ENCODE measurements around the gene PTPRM. TPM values are rescaled to one million over a fixed set of nuclear protein-coding genes. Genes with fewer than 3 reads are reported as not detected.

Gene PTPRM
- total and polyA plus RNA-seq, 2 of the 8 experiments (the other 6 are each of a cell fraction or from before 2014, with no cell fraction given) = 4.1 to 7.0 TPM

DNA sequence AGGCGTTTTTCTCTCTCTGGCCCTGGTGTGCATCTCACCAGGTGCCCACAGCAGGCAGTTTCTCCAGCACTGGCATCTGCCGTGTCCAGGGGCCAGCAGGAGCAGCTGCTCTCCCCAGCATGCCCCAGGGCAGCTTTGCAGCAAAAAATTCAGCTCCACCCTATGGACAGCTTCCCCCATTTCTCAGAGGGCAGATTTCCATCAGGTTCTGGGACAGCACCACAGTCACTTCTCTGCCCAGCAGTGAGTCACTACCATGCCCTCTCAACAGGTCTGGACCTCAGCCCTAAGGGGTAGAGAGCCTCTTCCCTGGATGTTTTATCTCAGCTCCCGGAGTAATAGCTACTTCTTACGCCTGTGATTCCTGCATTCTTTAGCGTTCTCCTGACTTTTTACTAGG lies 871.9 kb downstream of the PTPRM start:
- POLR2A ChIA-PET (ENCODE audit: partially characterized antibody) = no interaction called here
- no peak overlapping the region for H2BK120ac ChIP-seq (replicated peaks; ENCODE audit: low read depth, low read length)
- TF ChIP-seq TEAD4 (IDR thresholded peaks at IDR 0.05; ENCODE audit: low read depth, low read length) (no peak), EP300 (IDR thresholded peaks at IDR 0.05; ENCODE audit: borderline replicate concordance in 1 of 2, low read depth in 2 of 2, low read length in 2 of 2) (no peak), CREB1 (IDR thresholded peaks at IDR 0.05) (no peak)
- TF ChIP-seq, protein P1, sequence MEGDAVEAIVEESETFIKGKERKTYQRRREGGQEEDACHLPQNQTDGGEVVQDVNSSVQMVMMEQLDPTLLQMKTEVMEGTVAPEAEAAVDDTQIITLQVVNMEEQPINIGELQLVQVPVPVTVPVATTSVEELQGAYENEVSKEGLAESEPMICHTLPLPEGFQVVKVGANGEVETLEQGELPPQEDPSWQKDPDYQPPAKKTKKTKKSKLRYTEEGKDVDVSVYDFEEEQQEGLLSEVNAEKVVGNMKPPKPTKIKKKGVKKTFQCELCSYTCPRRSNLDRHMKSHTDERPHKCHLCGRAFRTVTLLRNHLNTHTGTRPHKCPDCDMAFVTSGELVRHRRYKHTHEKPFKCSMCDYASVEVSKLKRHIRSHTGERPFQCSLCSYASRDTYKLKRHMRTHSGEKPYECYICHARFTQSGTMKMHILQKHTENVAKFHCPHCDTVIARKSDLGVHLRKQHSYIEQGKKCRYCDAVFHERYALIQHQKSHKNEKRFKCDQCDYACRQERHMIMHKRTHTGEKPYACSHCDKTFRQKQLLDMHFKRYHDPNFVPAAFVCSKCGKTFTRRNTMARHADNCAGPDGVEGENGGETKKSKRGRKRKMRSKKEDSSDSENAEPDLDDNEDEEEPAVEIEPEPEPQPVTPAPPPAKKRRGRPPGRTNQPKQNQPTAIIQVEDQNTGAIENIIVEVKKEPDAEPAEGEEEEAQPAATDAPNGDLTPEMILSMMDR (IDR thresholded peaks at IDR 0.05; ENCODE audit: control extremely low read depth in 1 of 3, insufficient read depth in 1 of 3, low read depth in 1 of 3, low read length in 3 of 3) = no peak

More for the DNA sequence above, 871.9 kb downstream of the PTPRM start:
- Histone ChIP-seq H3K4me1 (replicated peaks in 1 of 4; ENCODE audit: control insufficient read depth in 3 of 4, insufficient read depth in 4 of 4, low read length in 3 of 4) (no peaks in the 10 kb centered on the region), H2AK5ac (ENCODE audit: low read depth, low read length) (no peak overlapping the region), H3K4me2 (ENCODE audit: insufficient read depth in 1 of 2, low read depth in 2 of 2, low read length in 2 of 2) (no peak overlapping the region), H4K5ac (ENCODE audit: insufficient read length, low read depth, low read length) (no peak overlapping the region), H3K9me3 (ENCODE audit: insufficient read depth in 2 of 2, low read depth in 1 of 2, low read length in 1 of 2) (peaks cover 0 to 9% of the 10 kb centered on the region in 2 experiments; a peak in 1 of 4 replicates), H3K14ac (ENCODE audit: insufficient read length) (no peak overlapping the region), H2AFZ (ENCODE audit: low read length) (no peak overlapping the region), H3K9ac (replicated peaks in 1 of 4; ENCODE audit: extremely low read depth in 1 of 4, low read depth in 3 of 4, low read length in 3 of 4) (no peak overlapping the region), H4K20me1 (replicated peaks in 1 of 2; ENCODE audit: control insufficient read depth in 1 of 2, insufficient read depth in 2 of 2, low read length in 2 of 2) (no peaks in the 10 kb centered on the region), H3K36me3 (ENCODE audit: control insufficient read depth in 2 of 4, insufficient read depth in 4 of 4, low read length in 3 of 4) (no peaks in the 10 kb centered on the region), H3K79me1 (ENCODE audit: low read depth, low read length) (no peaks in the 10 kb centered on the region), H2BK15ac (ENCODE audit: low read length) (no peak overlapping the region), H3K23me2 (ENCODE audit: low read depth, low read length) (no peaks in the 10 kb centered on the region), H3K4me3 (ENCODE audit: extremely low read depth in 1 of 4, insufficient read depth in 2 of 4, low read depth in 3 of 4, low read length in 4 of 4) (no peak overlapping the region), H2BK12ac (ENCODE audit: low read depth, low read length) (no peak overlapping the region), H3K27me3 (replicated peaks in 1 of 4; ENCODE audit: control insufficient read depth in 3 of 4, extremely low read depth in 1 of 4, insufficient read depth in 3 of 4, low read length in 3 of 4) (no peaks in the 10 kb centered on the region), H3K4ac (replicated peaks; ENCODE audit: insufficient read length, low read depth, low read length) (no peak overlapping the region), H3K56ac (replicated peaks; ENCODE audit: insufficient read length, low read depth, low read length) (no peak overlapping the region), H3K18ac (ENCODE audit: extremely low read depth, low read length) (no peak overlapping the region), H3K23ac (ENCODE audit: insufficient read length) (no peak overlapping the region), H3K27ac (ENCODE audit: low read depth, low read length) (no peak overlapping the region), H2BK5ac (ENCODE audit: low read depth, low read length) (no peak overlapping the region), H4K8ac (ENCODE audit: extremely low read depth, insufficient read depth, low read length) (no peak overlapping the region), H3K79me2 (ENCODE audit: control insufficient read depth in 1 of 2, insufficient read depth in 2 of 2, low read length in 2 of 2) (no peaks in the 10 kb centered on the region), H2BK20ac (ENCODE audit: low read length) (no peak overlapping the region), H4K91ac (replicated peaks; ENCODE audit: insufficient read length, low read length) (no peak overlapping the region)
- FAIRE-seq = no peak
- 90% methylated on average over 5 of the region's 5 CpGs; no CpG with 5 or more reads in 1 of the 2 experiments for WGBS, 2 experiments (ENCODE audit: extremely low coverage in 1 of 2, insufficient coverage in 1 of 2, insufficient read length in 1 of 2, insufficient replicate concordance in 2 of 2, low coverage in 1 of 2, low lambda C conversion rate in 2 of 2, missing lambda C conversion rate in 1 of 2)
- CTCF ChIA-PET (ENCODE audit: partially characterized antibody) = interaction anchor here (1.5 to 4.5 kb wide), 3 partner anchors 10 to 40 kb away, joined by 5 to 23 read pairs (median 12); no protein-coding TSS in a partner anchor
- DNase-seq (ENCODE audit: low read depth in 1 of 2, low spot score in 2 of 2) = no peak
